AG04450 (cell line): ENCODE measurements around the gene FARP2. TPM values are rescaled to one million over a fixed set of nuclear protein-coding genes. Genes with fewer than 3 reads are reported as not detected.

ENCODE experiments used
- CTCF ChIA-PET: fragments of 300-600, 350-600 bp; formaldehyde crosslinking; extraction: SDS; loops from one replicate; lab custom pipeline; 2022; ENCODE audit warnings: antibody characterized with exemption, inconsistent platforms; lab: Charles Lee
- POLR2A ChIA-PET: fragments of 350-600 bp; formaldehyde crosslinking; extraction: SDS; loops from one replicate; lab custom pipeline; 2021; ENCODE audit warnings: antibody characterized with exemption, inconsistent platforms; lab: Yijun Ruan, JAX
- DNase-seq: peaks from one replicate; pipeline ENCODE4 v3.0.0-alpha.2; 2011; ENCODE audit warnings: low read depth, low spot score
- H3K27ac ChIP-seq: one replicate; pipeline ENCODE4 v1.5.1; 2012; ENCODE audit warnings: low read depth, low read length, control low read depth
- H3K27me3 ChIP-seq: one replicate; pipeline ENCODE4 v1.6.0; 2012; ENCODE audit warnings: low read length; ENCODE audit not compliant: control insufficient read depth, insufficient read depth
- H3K4me3 ChIP-seq: 2 replicates; pipeline ENCODE4 v1.5.1; 2011; ENCODE audit warnings: mild to moderate bottlenecking, low read depth, low read length, control low read depth
- H3K9me3 ChIP-seq: 2 replicates; pipeline ENCODE4 v1.5.1; 2012; ENCODE audit warnings: low read length; ENCODE audit not compliant: control insufficient read depth, insufficient read depth
- polyA plus RNA-seq: library from polyadenylated mRNA; depleted of rRNA; stranded (reverse); fragments of >200 nt; gene quantifications from 2 replicates; pipeline ENCODE4 v1.2.3, GENCODE V29; 2011
- TF ChIP-seq, protein P1 (sequence below): IDR thresholded peaks from 2 replicates; pipeline ENCODE4 v1.5.1; 2011; ENCODE audit warnings: low read depth, low read length, control low read depth, inconsistent platforms

The FARP2 gene
- polyA plus RNA-seq, 1 experiment: 25.4 TPM

DNA sequence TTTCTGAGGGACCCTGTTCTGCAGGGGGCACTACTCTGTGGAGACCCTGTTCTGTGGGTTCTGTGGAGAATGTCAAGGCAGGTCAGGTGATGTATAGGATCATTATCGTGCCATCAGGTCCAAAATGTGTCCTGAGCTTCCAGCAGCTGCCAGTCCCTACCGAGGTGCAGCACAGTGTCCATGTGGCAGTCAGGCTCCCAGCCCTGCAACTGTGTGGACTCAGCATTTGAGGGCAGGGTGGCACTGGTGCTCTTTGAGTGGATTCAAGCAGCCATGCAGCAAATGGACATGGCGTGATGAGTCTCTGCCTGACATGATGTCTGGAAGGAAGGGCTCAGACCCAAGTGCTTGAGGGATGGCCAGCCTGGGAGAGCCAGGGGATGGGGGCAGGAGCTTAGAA lies 117.3 kb downstream of the FARP2 start:
- H3K27ac ChIP-seq: no peak overlapping the region
- no peaks in the 10 kb centered on the region for H3K9me3 ChIP-seq
- peaks cover 5% of the 10 kb centered on the region for H3K27me3 ChIP-seq
- DNase-seq: no peak
- TF ChIP-seq, protein P1, sequence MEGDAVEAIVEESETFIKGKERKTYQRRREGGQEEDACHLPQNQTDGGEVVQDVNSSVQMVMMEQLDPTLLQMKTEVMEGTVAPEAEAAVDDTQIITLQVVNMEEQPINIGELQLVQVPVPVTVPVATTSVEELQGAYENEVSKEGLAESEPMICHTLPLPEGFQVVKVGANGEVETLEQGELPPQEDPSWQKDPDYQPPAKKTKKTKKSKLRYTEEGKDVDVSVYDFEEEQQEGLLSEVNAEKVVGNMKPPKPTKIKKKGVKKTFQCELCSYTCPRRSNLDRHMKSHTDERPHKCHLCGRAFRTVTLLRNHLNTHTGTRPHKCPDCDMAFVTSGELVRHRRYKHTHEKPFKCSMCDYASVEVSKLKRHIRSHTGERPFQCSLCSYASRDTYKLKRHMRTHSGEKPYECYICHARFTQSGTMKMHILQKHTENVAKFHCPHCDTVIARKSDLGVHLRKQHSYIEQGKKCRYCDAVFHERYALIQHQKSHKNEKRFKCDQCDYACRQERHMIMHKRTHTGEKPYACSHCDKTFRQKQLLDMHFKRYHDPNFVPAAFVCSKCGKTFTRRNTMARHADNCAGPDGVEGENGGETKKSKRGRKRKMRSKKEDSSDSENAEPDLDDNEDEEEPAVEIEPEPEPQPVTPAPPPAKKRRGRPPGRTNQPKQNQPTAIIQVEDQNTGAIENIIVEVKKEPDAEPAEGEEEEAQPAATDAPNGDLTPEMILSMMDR: no peak
- CTCF ChIA-PET: no interaction called here
- H3K4me3 ChIP-seq: no peak overlapping the region
- POLR2A ChIA-PET: interaction anchor here (0.6 kb wide), 1 partner anchor 125 kb away, joined by 4 read pairs; no protein-coding TSS in a partner anchor

DNA sequence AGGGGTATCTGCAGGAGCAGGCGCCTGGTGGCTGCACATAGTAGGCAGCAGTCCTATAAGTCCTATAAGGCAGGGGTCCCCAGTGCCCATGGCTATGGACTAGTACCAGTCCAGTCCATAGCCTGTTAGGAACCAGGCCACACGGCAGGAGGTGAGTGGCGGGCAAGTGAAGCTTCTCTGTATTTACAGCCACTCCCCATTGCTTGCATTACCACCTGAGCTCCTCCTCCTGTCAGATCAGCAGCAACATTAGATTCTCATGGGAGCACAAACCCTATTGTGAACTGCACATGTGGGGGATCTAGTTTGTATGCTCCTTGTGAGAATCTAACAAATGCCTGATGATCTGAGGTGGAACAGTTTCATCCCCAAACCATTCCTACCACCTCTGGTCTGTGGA lies 119.2 kb downstream of the FARP2 start:
- peaks cover 5% of the 10 kb centered on the region for H3K27me3 ChIP-seq
- ChIA-PET CTCF (interaction anchor here (0.5 kb wide), 1 partner anchor 27 kb away, joined by 4 read pairs; no protein-coding TSS in a partner anchor), POLR2A (no interaction called here)
- no peaks in the 10 kb centered on the region for H3K9me3 ChIP-seq
- TF ChIP-seq, protein P1: no peak
- no peak for DNase-seq
- H3K4me3 ChIP-seq: no peak overlapping the region
- H3K27ac ChIP-seq: no peak overlapping the region

DNA sequence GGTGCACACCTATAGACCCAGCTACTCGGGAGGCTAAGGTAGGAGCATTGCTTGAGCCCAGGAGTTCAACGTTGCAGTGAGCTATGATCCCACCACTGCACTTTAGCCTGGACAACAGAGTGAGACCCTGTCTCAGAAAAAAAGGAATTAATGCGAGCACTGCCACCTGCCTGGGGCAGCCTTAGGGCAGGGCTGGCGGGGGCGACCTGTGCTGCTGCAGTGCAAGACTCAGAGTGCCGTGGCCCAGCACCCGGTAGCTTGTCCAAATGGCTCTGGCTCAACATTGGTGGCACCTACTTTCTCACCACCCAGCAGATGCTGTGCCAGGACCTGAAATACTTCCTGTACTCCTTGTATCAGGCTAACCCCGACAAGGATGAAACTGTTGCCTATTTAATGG lies 122.1 kb downstream of the FARP2 start:
- POLR2A ChIA-PET: no interaction called here
- Histone ChIP-seq H3K9me3 (no peaks in the 10 kb centered on the region; the same call in 1 of the 2 replicates), H3K4me3 (no peak overlapping the region), H3K27me3 (no peaks in the 10 kb centered on the region), H3K27ac (no peak overlapping the region)
- CTCF ChIA-PET: no interaction called here
- TF ChIP-seq, protein P1: no peak
- no peak for DNase-seq

DNA sequence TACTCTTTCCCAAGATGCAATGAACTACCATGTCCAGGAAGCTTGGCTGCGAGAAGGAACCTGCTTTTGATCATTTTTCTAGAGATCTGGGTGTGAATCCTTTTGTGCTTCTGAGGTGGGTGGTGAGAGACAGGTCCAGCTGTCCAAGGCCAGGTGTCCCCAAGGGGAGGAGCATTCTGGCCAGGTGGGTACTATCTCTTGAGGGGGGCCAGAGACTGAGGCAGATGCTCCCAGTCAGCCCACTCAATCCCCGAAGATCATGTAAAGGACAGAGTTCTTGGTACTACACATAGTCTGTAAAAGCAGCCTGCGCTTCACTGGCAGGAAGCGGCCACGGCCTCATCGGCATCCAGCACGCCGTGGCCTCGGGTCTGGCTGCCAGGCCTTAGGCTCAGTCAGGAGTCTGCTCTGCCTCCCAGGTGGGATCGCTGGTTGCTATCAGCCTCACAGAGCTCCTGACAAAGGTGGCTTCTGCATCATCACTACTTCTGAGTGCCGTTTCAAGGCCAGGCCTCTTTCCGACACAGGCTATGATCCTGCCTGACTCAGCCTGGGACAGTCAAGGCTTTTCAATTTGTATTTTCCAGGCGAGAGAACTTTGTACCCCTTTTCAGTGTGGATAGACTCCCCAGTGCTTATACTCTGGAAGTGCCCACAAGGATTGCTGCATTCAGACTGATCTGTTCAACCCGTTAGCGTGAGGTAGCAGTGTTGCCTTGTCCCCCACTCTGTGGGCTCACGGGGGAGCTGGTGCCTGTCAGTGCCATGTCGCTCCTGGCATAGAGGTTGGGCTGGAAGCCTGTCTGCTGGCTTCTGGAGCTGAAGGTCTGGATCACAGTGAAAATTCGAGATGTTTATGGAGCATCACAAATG lies 123.2 kb downstream of the FARP2 start:
- H3K9me3 ChIP-seq: no peaks in the 10 kb centered on the region; the same call in 1 of the 2 replicates
- H3K27me3 ChIP-seq: no peaks in the 10 kb centered on the region
- DNase-seq: no peak
- CTCF ChIA-PET: no interaction called here
- H3K4me3 ChIP-seq: no peak overlapping the region
- TF ChIP-seq, protein P1: no peak
- H3K27ac ChIP-seq: no peak overlapping the region
- POLR2A ChIA-PET: no interaction called here

DNA sequence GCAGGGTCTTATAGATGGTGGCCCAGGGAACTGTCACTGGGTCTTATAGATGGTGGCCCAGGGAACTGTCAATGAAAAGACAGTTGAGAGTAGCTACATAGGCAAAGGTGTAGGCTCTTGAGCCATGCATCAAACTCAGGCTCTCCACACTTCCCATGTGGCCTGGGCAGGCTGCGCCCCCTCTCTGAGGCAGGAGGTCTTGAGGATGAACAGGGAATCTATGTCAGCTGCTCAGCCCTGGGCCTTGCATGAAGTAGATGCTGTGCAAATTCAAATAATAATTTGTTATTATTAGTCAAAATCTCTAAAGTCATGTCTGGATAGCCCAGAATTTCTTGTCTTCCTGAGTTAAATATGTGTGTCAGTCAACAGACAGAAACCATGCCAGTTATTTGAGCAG lies 125.6 kb downstream of the FARP2 start:
- Histone ChIP-seq H3K9me3 (no peaks in the 10 kb centered on the region; the same call in 1 of the 2 replicates), H3K27ac (no peak overlapping the region), H3K4me3 (no peak overlapping the region), H3K27me3 (no peaks in the 10 kb centered on the region)
- DNase-seq: no peak
- TF ChIP-seq, protein P1: no peak
- CTCF ChIA-PET: no interaction called here
- POLR2A ChIA-PET: no interaction called here
